ENCODE data around the gene PTPN22.

GRCh38 chr1:113849072-113849471 is 22.4 kb downstream of the PTPN22 start:
- TF ChIP-seq POLR2A (IDR thresholded peaks at IDR 0.05) (no peak), CTCF (IDR thresholded peaks at IDR 0.05) (no peak)
